Stimulated activated CD4-positive, alpha-beta T cell treated with anti-CD3 and anti-CD28 coated beads, Interleukin-4, amount 100 ng/mL, for 4 hours (primary cell): ENCODE results near the gene HSP90AB1.
A peak's percentile ranks its signal among the peaks of the same experiment; 100 is the strongest.
"Not testable (repeated sequence)": the region's sequence is repeated elsewhere in the genome, so short reads cannot be mapped to it uniquely, and the experiment has no call there.

Experiments used
- DNase-seq, 2 experiments: peaks; one replicate each; pipeline ENCODE4 v3.0.0-alpha.2; 2020

Gene HSP90AB1

GRCh38 chr6:44222486-44223318, 24.2 kb upstream of the HSP90AB1 start:
- DNase-seq: peak in 1 of 2 experiments; percentile 10

- peak; percentile 81 to 88 for DNase-seq
Measured at GRCh38 chr6:44223319-44224028, 23.4 kb upstream of the HSP90AB1 start, which contains the start of gene SLC29A1. TSS of gene SLC29A1 (plus strand) at chr6:44223595. CDS start at chr6:44227314, 3,719 bp downstream.

GRCh38 chr6:44224029-44224964, 22.6 kb upstream of the HSP90AB1 start:
- DNase-seq: no peak

GRCh38 chr6:44224965-44225305, 22.0 kb upstream of the HSP90AB1 start:
- DNase-seq: no peak

GRCh38 chr6:44225579-44226325, 21.1 kb upstream of the HSP90AB1 start:
- DNase-seq: no peak

GRCh38 chr6:44226368-44227147, 20.3 kb upstream of the HSP90AB1 start:
- no peak for DNase-seq

GRCh38 chr6:44227148-44227793, 19.6 kb upstream of the HSP90AB1 start:
- no peak for DNase-seq

- no peak for DNase-seq
Measured at GRCh38 chr6:44228031-44228430, 18.9 kb upstream of the HSP90AB1 start.

GRCh38 chr6:44228433-44228832, 18.5 kb upstream of the HSP90AB1 start:
- no peak for DNase-seq

GRCh38 chr6:44228836-44229235, 18.1 kb upstream of the HSP90AB1 start:
- DNase-seq: no peak

GRCh38 chr6:44229376-44230033, 17.4 kb upstream of the HSP90AB1 start:
- no peak for DNase-seq

- no peak for DNase-seq
Measured at GRCh38 chr6:44230034-44230675, 16.7 kb upstream of the HSP90AB1 start.

GRCh38 chr6:44231426-44231825, 15.5 kb upstream of the HSP90AB1 start:
- DNase-seq: not testable (repeated sequence)

GRCh38 chr6:44232676-44233566, 14.0 kb upstream of the HSP90AB1 start:
- no peak for DNase-seq

GRCh38 chr6:44233567-44234100, 13.3 kb upstream of the HSP90AB1 start:
- no peak for DNase-seq

- DNase-seq: no peak
Measured at GRCh38 chr6:44234101-44235025, 12.5 kb upstream of the HSP90AB1 start.

GRCh38 chr6:44235269-44235668, 11.6 kb upstream of the HSP90AB1 start:
- DNase-seq: no peak
